Kidney (tissue), 14 donors: ENCODE data around the gene RASSF10. TPM values are rescaled to one million over a fixed set of nuclear protein-coding genes. Genes with fewer than 3 reads are reported as not detected.

ENCODE experiments used
- DNase-seq, 5 donors: peaks; one replicate each; pipeline ENCODE4 v3.0.0-alpha.2; 2013 to 2020
- FAIRE-seq: peaks from 2 replicates; lab custom pipeline; 2012; peaks lifted over from hg19 to GRCh38; lab: Jason Lieb, UNC
- H3K27ac ChIP-seq, 2 donors: one replicate each; pipeline ENCODE4 v1.7.0; 2013; ENCODE audit warnings: low read depth in 2 of 2, low read length in 2 of 2, inconsistent platforms in 1 of 2
- H3K27me3 ChIP-seq: one replicate; pipeline ENCODE4 v1.7.1; 2013; ENCODE audit warnings: low read length, inconsistent platforms; ENCODE audit not compliant: control insufficient read depth, insufficient read depth
- H3K36me3 ChIP-seq, 3 donors: one replicate each; pipeline versions ENCODE4 v1.7.0 to v1.7.1; 2013; ENCODE audit warnings: low read length in 3 of 3, control low read depth in 1 of 3, inconsistent platforms in 1 of 3; ENCODE audit not compliant: insufficient read depth in 3 of 3, control insufficient read depth in 2 of 3
- H3K4me1 ChIP-seq, 3 donors: one replicate each; pipeline versions ENCODE4 v1.7.0 to v1.7.1; 2013; ENCODE audit warnings: low read length in 3 of 3, inconsistent platforms in 1 of 3, low read depth in 1 of 3; ENCODE audit not compliant: control insufficient read depth in 2 of 3, insufficient read depth in 2 of 3
- H3K4me3 ChIP-seq, 3 donors: one replicate each; pipeline versions ENCODE4 v1.7.0 to v1.8.1; 2013; ENCODE audit warnings: low read length in 3 of 3, control low read depth in 1 of 3, inconsistent platforms in 1 of 3
- H3K9ac ChIP-seq, 3 donors: one replicate each; pipeline versions ENCODE4 v1.7.0 to v1.7.1; 2013; ENCODE audit warnings: low read length in 3 of 3, control low read depth in 1 of 3, inconsistent platforms in 1 of 3
- H3K9me3 ChIP-seq, 3 donors: one replicate each; pipeline versions ENCODE4 v1.7.0 to v1.7.1; 2013; ENCODE audit warnings: low read length in 3 of 3, control low read depth in 1 of 3, inconsistent platforms in 1 of 3; ENCODE audit not compliant: control insufficient read depth in 2 of 3, insufficient read depth in 1 of 3
- intact Hi-C: fragments of 100-400 bp; cut with DNase I; formaldehyde crosslinking; loops from one replicate; pipeline ENCODE4 v1.11.1; 2022
- polyA plus RNA-seq: library from polyadenylated mRNA; stranded (reverse); fragments of 350-450 nt; fragmentation: Illumina TruSeq; extraction: RNeasy Lipid Tissue Mini Kit (QIAGEN cat#74804); gene quantifications from one replicate; pipeline ENCODE4 v1.2.3, GENCODE V29; 2014; ENCODE audit warnings: low read depth, low replicate concordance; ENCODE audit not compliant: insufficient read depth
- total RNA-seq: library from RNA; stranded (reverse); fragmentation: NEBNext Ultra II Directional; extraction: Animal tissue kit (Norgen Biotek cat#: 25700); gene quantifications from one replicate; pipeline ENCODE4 v1.2.1, GENCODE V29; 2021
- TF ChIP-seq, protein P1 (sequence below): IDR thresholded peaks from 3 replicates; pipeline ENCODE4 v1.5.1; 2012; ENCODE audit warnings: mild to moderate bottlenecking, moderate library complexity, borderline replicate concordance; ENCODE audit not compliant: insufficient read depth; ENCODE audit errors: extremely low read depth
- donor health status: control.
- donor health status: control.
- donor health status: control.
- donor health status: control.
- donor health status: control.
- donor health status: DM: yes; HTN: yes; CAD: no.
- donor health status: Normal renal cell carcinoma (clear cell type).

RASSF10 gene
- total and polyA plus RNA-seq, 2 donors from 2014 or later: 6.1 to 9.7 TPM

DNA sequence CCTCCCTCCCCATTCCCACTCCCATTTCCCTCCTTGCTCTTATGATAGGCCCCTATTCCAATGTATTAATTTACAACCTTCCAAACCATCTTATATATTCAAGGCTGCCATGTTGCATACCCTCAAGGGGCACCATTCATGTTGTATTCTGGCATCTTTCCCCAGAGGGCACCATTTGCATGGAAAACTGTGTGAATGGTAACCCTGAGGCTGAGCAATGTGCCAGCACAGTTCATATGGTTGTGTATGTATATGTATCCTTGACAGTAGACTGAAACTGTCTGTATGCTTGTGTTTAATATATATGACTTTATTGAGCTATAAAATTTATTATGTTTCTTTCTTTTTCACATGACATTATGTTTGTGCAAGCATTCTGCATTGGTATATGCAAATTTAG lies 7.3 kb downstream of the RASSF10 start:
- Histone ChIP-seq H3K9ac (no peak overlapping the region), H3K27me3 (peaks cover 3% of the 10 kb centered on the region), H3K27ac (no peak overlapping the region), H3K36me3 (no peaks in the 10 kb centered on the region), H3K4me1 (peaks cover 0 to 2% (median 0%) of the 10 kb centered on the region in 3 donors), H3K4me3 (no peak overlapping the region), H3K9me3 (no peaks in the 10 kb centered on the region)
- intact Hi-C loops: no loop called here
- TF ChIP-seq, protein P1, sequence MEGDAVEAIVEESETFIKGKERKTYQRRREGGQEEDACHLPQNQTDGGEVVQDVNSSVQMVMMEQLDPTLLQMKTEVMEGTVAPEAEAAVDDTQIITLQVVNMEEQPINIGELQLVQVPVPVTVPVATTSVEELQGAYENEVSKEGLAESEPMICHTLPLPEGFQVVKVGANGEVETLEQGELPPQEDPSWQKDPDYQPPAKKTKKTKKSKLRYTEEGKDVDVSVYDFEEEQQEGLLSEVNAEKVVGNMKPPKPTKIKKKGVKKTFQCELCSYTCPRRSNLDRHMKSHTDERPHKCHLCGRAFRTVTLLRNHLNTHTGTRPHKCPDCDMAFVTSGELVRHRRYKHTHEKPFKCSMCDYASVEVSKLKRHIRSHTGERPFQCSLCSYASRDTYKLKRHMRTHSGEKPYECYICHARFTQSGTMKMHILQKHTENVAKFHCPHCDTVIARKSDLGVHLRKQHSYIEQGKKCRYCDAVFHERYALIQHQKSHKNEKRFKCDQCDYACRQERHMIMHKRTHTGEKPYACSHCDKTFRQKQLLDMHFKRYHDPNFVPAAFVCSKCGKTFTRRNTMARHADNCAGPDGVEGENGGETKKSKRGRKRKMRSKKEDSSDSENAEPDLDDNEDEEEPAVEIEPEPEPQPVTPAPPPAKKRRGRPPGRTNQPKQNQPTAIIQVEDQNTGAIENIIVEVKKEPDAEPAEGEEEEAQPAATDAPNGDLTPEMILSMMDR: peak; percentile 10
- FAIRE-seq (no peak), DNase-seq (no peak)

- DNase-seq: no peak
- TF ChIP-seq, protein P1: no peak
- Histone ChIP-seq H3K4me1 (no peaks in the 10 kb centered on the region), H3K9me3 (no peaks in the 10 kb centered on the region), H3K27me3 (no peaks in the 10 kb centered on the region), H3K4me3 (no peak overlapping the region), H3K9ac (no peak overlapping the region), H3K27ac (no peak overlapping the region), H3K36me3 (no peaks in the 10 kb centered on the region)
- intact Hi-C loops: no loop called here
- no peak for FAIRE-seq
Measured at GRCh38 chr11:13019313-13019712, 10.2 kb downstream of the RASSF10 start.

GRCh38 chr11:13023423-13023822 lies 14.3 kb downstream of the RASSF10 start:
- DNase-seq: no peak
- Histone ChIP-seq H3K27ac (no peak overlapping the region), H3K36me3 (no peaks in the 10 kb centered on the region), H3K4me1 (no peaks in the 10 kb centered on the region), H3K4me3 (no peak overlapping the region), H3K27me3 (no peaks in the 10 kb centered on the region), H3K9ac (no peak overlapping the region), H3K9me3 (no peaks in the 10 kb centered on the region)
- intact Hi-C loops: no loop called here
- FAIRE-seq: no peak
- TF ChIP-seq, protein P1: no peak

- Histone ChIP-seq H3K27me3 (no peaks in the 10 kb centered on the region), H3K9me3 (no peaks in the 10 kb centered on the region), H3K4me3 (no peak overlapping the region), H3K9ac (no peak overlapping the region), H3K36me3 (no peaks in the 10 kb centered on the region), H3K27ac (no peak overlapping the region), H3K4me1 (no peaks in the 10 kb centered on the region)
- TF ChIP-seq, protein P1: no peak
- DNase-seq (no peak), FAIRE-seq (no peak)
- intact Hi-C loops: no loop called here
Measured at GRCh38 chr11:13026722-13027121, 17.6 kb downstream of the RASSF10 start.
